Measurements from ENCODE around the gene ROGDI. TPM values are rescaled to one million over a fixed set of nuclear protein-coding genes. Genes with fewer than 3 reads are reported as not detected.

ROGDI gene
- total and polyA plus RNA-seq, 9 of the 15 experiments (the other 6 are each of a cell fraction or from before 2014, with no cell fraction given) = 0.97 to 37.3 (median 16.5) TPM

- TF ChIP-seq CHD7 (IDR thresholded peaks at IDR 0.05; ENCODE audit: low read depth, low read length) = no peak
- TF ChIP-seq FOSL1 (tag; conservative IDR thresholded peaks at IDR 0.05) = peak; percentile 94
- TF ChIP-seq GABPB2 (CRISPR knock-in tag; conservative IDR thresholded peaks at IDR 0.05) = no peak
- peak; percentile 84 for TF ChIP-seq ATF7 (IDR thresholded peaks at IDR 0.05)
- TF ChIP-seq JUND (IDR thresholded peaks at IDR 0.05; ENCODE audit: borderline replicate concordance, low read depth, low read length) = peak; percentile 93
- TF ChIP-seq JUND (tag; IDR thresholded peaks at IDR 0.05; ENCODE audit: borderline replicate concordance, low read depth, low read length) = peak; percentile 93
- TF ChIP-seq CBFB (CRISPR knock-in tag; IDR thresholded peaks at IDR 0.05) = no peak
- 0 out of 2 replicates have a peak, but pooled peaks have one; percentile 39 for TF ChIP-seq CREB1 (IDR thresholded peaks at IDR 0.05)
- TF ChIP-seq CREB1 (CRISPR knock-in tag; IDR thresholded peaks at IDR 0.05) = no peak
- TF ChIP-seq ELF2 (CRISPR knock-in tag; IDR thresholded peaks at IDR 0.05) = no peak
- TF ChIP-seq SMARCE1 (IDR thresholded peaks at IDR 0.05) = 0 out of 2 replicates have a peak, but pooled peaks have one; percentile 21
These were observed 22.2 kb downstream of the ROGDI start (continued) for GRCh38 chr16:4780235-4780634.

Data from K562 (cell line).